KOPT-K1 (cell line): ENCODE results near the gene RFXAP.

Experiments
- H3K27ac ChIP-seq: fragments of 200-600 bp; sonication (generic); 2 replicates; pipeline ENCODE4 v1.5.1; 2016; ENCODE audit warnings: antibody characterized with exemption, mild to moderate bottlenecking, low read depth, low read length; ENCODE audit not compliant: poor library complexity, severe bottlenecking
- H3K36me3 ChIP-seq: fragments of 200-600 bp; sonication (generic); 2 replicates; pipeline ENCODE4 v1.5.1; 2017; ENCODE audit warnings: antibody characterized with exemption, mild to moderate bottlenecking, low read length, moderate library complexity; ENCODE audit not compliant: insufficient read depth
- H3K9me3 ChIP-seq: fragments of 200-600 bp; sonication (generic); 2 replicates; pipeline ENCODE4 v1.5.1; 2017; ENCODE audit warnings: antibody characterized with exemption, low read length, mild to moderate bottlenecking; ENCODE audit not compliant: insufficient read depth, poor library complexity, severe bottlenecking

Gene RFXAP

DNA sequence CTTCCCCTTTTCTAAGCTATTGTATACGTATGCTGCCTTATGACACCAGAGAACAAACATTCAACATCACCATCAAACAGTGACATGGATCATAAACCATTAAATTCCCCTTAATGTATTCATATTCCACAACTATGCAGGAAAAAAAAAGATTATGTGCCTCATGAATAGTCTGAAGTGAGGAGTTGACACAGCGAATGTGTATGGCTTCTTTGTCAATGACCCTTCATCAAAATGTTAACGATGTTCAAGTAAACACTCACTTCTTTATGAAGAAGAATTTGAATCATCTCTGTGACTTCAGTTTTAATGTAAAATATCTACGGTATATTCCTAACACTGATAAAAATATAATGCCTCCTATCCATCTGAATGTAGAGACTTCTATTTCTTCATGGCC lies 56.4 kb downstream of the RFXAP start:
- no peaks in the 10 kb centered on the region for H3K9me3 ChIP-seq
- no peak overlapping the region for H3K27ac ChIP-seq
- no peaks in the 10 kb centered on the region for H3K36me3 ChIP-seq

DNA sequence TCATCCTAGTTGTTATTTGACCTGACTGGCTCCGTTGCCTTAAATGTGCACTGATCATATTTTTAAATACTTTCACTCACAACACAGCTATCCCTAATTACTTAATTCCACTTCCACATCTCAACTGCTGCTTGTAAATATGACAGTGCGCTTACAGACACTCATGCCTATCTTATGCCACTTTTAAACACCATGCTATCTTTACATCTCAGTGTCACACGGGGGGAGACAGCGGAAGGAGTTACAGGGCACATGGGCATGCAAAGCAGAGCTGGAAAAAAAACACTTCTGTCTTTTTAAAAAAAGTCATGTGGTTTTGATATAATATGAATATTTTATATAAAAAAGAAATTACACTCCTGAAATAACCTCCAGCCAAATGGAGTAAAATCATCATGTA lies 56.9 kb downstream of the RFXAP start:
- Histone ChIP-seq H3K9me3 (no peaks in the 10 kb centered on the region), H3K27ac (no peak overlapping the region), H3K36me3 (no peaks in the 10 kb centered on the region)
